Ecto neural progenitor cell (in vitro differentiated cells): ENCODE measurements around the gene PCNX2.
"Not testable (repeated sequence)": the region's sequence is repeated elsewhere in the genome, so short reads cannot be mapped to it uniquely, and the experiment has no call there.

ENCODE experiments used
- DNase-seq: peaks from one replicate; pipeline ENCODE4 v3.0.0-alpha.2; 2018; ENCODE audit warnings: low spot score

Gene PCNX2

DNA sequence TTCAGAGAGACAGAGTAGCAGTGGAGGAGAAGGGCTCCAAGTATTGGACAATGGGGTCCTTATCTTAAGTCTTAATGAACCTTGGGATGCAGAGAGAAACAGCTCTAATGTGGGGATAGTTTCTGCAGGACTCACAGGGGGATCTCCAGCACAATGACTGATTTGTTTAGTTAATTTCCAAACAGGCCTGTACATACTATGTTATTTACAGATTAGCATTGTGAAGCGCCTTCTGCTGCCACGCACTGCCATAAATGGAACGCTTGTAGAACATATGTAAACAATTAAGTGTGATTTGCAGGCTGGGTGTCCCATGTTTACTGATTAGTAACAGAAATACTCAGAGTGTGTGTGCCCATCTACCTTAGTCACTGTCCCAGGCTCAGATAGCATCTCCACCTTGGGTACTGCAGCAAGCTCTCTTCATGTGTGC, 289.0 kb downstream of the PCNX2 start:
- no peak for DNase-seq

DNA sequence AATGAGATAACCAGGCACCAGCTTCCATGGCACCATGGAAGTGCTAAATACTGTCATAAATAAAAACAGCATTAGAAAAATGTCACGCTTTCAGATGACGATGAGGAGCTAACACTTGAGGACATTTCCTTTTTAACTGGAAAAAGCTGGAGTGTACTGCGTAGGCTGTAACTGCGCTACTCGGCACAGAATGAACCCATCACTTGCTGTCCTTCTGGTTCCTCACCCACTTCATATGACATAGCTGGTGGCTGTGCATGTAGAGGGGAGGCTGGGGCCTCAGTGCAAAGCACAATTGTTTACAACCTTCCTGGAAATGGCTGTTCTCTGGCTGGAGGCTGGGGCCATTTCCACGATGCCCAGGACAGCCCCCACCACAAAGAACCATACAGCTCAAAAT, 289.4 kb downstream of the PCNX2 start:
- DNase-seq = no peak

DNA sequence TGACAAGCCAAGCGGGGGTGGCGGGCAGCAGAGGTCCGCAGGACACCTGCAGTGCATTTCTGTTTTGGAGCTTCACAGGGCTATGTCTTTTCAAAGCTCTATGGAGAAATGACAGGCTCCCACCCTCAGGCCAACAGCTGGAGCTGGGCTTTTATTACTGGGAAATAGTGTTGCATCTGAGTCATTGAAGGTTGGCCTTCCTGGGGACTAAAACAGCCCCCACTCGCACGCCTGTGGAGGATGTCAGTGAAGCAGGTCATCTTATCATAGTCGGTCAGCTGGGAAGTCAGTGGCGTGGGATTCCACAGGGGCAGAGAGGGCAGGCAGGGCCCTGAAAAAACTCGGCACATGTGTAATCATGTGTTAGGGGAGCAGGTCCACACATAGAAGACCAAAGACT, 289.8 kb downstream of the PCNX2 start:
- DNase-seq = no peak

DNA sequence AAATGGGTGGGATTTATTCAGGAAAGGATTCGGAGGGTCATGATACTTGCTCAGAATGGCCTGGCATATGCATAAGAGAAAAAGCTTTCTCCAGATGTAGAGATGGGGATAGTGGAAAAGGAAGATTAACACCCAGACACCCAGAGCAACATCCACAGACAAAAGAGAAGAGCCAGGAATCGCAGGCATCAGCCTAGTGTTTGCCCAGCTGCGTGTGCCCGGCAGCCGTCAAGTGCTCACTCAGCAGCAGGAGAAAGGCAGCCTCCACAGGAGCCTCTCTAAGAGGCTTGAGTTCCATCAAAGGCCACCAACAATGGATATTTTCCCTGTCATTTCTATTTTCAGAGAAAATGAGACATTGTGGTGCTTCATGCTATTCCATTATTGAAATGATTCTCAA, 290.4 kb downstream of the PCNX2 start:
- DNase-seq = no peak

DNA sequence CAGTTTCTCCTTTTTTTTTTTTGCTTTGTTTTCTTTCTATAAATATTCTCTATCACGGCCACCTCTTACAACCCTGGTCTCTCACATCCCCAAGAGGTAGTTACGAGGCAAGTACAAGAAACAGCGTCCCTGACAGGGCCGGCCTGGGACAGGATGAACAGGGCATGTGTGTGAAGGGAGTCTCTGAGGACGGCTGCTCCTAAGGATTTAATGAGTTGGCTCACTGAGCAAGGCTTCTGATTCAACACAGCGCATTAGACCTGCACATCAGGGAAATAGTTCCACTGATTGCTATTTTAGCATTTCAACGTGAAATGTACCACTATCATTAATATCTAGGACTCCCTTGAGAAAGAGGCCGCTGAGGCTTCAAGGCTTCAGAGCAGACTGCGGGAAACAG, 291.1 kb downstream of the PCNX2 start:
- no peak for DNase-seq

DNA sequence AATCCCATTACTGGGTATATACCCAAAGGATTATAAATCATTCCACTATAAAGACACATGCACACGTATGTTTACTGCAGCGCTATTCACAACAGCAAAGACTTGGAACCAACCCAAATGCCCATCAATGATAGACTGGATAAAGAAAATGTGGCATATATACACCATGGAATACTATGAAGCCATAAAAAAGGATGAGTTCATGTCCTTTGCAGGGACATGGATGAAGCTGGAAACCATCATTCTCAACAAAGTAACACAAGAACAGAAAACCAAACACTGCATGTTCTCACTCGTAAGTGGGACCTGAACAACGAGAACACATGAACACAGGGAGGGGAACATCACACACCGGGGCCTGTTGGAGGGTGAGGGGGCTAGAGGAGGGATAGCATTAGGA, 291.9 kb downstream of the PCNX2 start:
- DNase-seq = not testable (repeated sequence)

DNA sequence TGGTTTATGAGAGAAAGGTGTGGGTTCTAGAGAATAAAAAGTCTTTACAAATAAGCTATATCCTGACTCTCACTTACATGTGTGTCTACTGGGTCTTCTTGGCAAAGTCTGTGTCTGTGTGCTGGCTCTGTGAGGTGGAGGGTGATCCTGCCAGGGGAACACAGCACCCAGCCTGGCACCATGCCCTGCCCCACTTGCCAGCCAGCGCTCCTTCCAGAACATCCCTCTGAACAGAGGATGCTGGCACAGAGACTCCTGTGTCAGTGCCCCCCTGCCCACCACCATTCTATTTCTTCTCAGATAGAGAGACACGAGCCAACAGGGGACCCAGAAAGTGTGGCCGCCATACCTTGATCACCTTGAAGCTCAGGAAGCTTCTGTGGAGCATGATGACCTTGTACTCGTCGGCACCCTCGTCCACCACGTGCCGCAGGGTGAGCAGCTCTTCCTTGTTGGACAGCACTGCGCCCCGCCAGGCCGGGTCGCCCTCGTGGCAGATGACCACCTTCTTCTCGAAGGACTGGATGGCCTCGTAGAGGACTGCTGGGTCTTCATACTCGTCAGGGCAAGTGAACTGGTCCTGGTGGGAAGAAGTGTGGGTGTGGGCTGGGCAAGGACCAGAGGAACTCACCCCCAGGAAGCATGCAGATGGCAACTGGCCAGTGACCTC, 295.4 kb downstream of the PCNX2 start:
- no peak for DNase-seq

DNA sequence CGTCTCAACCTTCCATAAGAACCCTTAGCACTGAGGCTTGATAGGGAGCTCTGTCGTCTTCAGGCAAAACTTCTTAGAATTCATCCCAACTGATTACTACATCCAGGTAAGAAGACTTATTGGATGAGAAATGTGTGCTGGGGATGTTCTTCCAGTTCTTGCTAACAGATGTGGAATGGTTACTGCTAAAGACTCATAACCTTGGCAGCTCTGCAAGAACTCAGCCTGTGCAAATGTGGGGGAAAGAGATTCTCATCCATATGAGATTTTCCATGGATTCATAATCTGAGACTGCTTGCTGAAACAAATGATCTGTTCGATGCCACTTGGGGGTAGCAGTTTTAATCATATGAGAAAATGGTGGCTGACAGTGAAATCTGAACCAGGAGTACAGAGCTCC, 296.9 kb downstream of the PCNX2 start:
- no peak for DNase-seq

DNA sequence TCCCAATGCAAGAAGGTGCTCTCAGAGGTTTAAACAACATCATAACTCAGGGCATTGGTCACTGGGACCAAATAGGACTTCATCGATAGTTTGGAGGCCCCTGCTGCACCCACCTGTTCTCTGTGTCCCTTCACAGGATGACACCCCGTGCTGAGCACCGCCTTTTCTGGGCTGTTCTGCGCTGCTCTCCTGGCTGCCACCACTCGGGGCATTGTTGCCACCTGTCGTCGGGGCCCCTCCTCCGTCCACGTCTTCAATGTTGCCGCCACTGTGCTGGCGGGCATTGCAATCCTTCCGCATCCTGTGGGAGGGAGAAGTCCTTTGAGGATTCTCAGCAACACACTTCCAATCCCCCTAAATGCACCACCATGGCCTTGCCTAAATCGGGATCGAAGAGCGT, 297.4 kb downstream of the PCNX2 start:
- no peak for DNase-seq

DNA sequence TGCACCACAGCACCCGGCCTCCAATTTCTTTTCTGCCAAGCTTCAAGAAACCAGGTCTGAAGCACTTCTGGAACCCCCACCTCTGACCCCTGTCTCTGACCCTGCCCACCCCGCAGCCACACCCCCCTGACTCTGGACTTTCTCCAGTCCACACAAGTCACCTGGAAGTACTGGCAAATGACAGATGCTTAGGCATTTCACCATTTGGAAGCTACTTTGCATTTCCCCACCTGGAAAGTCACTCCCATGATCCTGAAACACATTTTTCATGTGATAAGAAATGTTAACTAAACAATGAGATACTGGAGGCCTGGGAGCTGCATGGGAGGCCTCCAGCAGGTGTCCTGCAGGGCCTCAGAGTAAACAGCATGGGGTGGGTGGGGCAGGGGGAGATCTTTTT, 299.4 kb downstream of the PCNX2 start:
- no peak for DNase-seq

DNA sequence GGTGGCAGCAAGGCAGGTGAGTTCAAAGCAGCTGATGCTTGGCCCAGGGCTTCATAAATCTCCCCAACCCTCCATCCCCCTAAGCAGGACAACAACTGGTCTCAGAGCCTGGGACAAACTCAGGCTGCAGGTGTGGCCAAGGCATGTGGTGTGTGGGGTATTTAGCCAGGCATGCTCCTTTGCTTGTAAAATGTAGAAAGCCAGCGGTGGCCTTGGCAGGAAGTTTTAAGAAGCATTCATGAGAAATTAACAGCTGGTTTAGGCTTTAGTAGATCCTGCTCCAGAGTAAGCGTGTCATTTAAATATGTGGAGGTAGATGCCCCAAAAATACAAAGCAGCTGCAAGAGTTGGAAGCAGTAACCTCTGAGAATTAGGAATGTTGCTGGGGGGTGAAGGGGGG, 300.3 kb downstream of the PCNX2 start:
- no peak for DNase-seq

DNA sequence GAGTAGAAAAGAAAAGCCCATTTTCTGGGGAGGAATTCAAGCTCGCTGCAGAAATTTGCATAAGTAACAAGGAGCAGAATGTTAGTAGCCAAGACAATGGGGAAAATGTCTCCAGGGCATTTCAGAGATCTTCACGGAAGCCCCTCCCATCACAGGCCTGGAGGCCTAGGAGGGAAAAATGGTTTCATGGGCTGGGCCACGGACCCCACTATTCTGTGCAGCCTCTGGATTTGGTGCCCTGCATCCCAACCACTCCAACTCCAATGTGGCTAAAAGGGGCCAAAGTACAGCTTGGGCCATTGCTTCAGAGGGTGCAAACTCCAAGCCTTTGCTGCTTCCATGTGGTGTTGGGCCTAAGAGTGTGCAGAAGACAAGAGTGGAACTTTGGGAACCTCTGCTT, 302.0 kb downstream of the PCNX2 start:
- no peak for DNase-seq

DNA sequence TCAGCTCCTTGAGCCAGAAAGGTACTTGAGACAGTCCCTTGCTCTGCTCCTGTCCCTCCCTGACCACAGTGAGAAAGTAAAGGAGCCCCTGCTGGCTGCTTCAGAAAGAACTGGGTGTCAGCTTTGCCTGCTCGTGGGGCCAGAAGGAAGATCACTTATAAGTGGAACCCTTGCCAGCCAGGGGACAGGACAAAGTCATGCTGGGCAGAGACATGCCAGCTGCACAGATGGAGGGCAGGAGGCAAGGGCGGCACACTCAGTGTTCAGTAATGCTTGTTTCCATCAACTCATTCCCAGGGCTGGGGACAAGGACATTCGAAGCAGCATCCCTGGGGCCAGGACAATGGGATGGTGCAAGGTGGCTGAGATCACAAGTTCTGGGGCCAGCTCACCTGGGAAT, 303.3 kb downstream of the PCNX2 start:
- no peak for DNase-seq

DNA sequence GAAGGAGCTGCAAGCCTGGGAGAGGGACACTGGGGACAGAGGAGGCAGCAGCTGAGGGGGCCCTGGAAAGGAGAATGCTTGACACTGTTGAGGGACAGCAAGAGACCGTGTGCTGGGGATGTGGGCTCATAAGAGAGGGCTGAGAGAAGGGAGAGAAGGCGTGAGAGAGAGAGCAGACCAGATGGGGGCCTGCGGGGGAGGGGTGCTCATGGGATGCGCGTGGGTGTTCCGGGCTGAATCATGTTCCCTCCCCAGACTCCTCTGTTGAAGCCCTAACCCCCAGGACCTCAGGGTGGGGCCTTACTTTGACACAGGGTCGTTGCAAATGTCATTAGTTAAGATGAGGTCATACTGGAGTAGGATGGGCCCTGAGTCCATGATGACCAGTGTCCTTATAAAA, 304.3 kb downstream of the PCNX2 start:
- no peak for DNase-seq

DNA sequence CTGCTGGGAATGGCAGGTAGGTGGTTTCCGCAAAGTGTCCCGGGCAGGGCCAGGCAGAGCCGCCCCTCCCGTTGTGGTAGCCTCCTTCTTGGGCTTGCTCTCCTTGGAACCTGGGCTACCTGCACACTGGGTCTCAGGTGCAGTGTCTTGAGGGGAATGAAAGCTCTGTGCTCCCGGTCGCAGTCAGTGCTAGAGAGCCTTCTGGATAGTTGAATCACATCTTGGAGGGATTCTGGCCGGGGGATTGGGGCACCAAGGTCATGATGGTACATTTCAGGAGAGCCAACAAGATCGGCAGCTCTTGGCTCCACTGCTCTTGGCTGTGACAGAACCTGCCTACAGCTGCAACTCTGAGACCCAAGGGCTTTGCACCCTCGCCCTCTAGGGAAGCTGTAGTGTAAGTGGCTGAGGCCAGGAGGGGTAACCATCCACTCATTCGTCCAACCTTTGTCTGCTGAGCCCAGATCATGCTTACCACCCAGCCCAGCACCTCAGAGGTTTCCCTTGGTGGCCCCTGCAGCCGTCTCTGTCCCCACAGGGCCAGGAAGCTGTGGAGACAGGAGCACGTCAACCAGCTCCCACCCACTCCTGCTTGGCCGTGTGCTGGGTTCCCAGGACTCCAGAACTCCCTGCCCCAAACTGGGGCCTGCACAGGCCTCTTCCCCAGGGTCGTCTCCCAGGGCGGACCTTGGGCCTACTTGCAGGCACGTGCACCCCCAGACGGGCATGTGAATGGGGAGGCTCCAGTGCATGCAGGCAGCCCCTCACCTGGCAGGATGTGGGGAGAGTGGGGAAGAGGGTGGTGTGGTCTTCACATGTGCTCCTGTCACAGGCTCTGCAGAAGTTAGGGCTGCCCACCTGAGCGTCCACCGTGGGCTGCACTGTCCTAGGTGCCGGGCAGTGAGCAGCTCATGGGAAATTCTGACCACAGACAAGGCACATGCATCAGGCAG, 305.1 kb downstream of the PCNX2 start:
- no peak for DNase-seq

DNA sequence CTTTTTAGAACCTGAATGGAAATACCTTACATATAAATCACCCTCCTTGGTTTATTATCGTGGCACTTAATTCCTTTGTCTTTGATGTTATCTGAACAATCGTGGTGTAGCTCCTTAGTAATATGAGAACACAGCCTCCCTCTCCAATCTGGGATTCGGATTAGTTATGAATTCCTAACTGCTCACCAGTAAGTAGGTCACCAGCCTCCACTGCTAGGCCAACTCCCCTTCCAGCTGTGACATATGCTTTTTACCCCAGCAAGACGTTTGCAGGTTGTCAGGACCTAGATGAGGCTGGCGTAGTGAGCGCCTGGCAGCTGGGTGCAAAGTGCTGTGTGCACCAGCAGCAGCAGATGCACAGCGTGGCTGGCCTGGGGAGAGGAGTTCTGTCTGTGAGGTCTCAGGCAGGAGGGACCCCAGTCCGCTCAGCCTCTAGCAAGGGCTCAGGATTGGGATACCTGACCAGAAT, 306.9 kb downstream of the PCNX2 start:
- DNase-seq = no peak

DNA sequence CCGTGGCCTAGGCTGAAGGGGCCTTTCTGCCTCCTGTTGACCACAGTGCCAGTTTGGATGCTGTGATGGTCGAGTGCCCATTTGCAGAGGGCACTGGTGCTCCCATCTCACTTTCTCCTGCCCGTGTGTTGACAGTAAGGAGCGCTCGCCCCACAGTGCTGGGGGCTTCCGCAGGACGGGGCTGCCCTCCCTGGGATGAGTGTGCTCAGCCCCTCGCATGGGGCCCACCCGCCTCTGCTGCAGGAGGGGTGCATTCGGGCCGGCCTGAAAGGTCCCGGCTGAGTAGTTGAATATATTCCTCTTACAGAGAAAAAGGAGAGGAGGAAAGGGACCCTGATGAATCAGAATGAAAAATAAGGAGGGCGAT, 307.8 kb downstream of the PCNX2 start:
- DNase-seq = no peak

DNA sequence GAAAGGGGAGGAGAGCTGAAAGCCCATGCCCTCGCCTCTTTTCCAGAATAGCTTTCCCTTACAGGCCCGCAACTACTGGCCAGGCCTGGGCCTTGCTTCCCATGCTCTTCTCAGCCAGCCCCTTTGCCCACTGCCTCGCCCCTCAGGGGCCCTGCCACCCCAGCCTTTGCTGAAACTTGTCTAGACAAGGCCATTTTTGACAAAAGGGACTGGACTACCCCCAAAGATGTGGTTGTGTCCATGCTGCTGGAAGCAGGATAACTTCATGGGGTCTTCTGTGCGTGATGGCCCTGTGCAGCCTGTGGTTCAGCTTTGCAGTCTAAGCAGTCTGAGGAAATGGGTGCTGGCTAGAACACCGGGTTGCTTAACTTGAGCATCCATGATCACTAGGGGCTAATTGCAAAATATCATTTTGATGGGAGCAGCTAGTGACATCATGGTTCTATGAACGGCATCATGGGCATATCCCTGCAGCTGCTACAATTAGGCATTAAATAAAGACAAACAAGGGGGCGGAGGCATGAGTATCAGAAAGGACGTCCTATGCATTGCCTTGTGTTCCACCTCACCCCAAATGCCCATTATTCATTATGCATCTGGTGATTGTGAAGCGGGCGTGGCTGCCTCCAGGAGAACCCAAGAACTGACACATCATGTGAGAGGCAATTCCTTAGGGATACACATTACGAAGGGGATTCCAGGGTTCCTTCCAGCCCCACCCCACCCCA, 308.3 kb downstream of the PCNX2 start:
- no peak for DNase-seq

DNA sequence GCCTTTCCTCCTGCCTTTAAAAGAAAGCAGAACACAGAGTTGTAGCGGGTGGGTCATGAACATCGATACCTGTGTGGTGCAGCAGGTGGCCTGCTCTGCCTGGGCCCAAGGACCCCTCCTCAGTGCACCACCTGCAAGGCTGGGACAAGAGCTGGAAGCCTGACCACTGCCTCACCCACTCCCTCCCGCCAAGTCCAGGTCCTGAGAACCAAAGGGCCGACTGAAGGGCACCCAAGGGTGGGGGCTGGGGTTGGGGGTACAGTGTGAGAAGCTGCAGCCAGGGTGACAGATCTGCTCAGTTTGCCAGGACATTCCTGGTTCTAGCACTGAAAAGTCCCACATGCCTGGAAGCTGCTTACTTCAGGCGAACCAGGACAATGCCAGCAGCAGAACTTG, 309.0 kb downstream of the PCNX2 start:
- DNase-seq = no peak

DNA sequence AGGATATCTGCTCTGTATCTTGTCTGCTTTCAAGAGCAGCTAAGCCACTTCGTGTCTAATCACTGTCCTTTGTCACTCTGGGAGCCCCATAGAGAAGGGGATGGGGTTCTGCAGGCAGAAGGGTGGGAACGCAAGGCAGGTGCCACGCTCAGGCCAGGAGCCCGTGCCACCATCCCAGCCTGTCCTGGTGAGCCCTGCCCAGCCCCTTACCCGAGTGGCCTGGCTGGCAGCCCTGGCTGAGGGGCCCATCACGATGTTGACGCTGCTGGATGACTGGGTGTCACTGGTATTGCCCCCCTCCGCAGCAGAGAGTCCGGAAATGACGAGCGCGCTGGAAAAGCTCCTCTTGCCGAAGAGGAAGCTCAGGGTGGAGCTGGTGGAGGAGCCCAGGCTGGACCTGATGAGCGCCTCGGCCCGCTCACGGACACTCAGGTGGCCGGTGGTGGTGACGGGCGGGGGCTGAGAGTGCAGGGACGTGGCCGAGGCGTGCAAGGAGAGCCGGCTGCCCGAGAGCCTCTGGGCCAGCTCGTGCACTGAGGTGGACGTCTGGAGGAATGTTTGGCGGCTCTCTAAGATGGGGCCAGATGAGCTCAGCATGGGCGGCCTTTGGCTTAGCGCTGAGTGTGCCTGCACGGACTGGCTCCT, 309.5 kb downstream of the PCNX2 start:
- no peak for DNase-seq

DNA sequence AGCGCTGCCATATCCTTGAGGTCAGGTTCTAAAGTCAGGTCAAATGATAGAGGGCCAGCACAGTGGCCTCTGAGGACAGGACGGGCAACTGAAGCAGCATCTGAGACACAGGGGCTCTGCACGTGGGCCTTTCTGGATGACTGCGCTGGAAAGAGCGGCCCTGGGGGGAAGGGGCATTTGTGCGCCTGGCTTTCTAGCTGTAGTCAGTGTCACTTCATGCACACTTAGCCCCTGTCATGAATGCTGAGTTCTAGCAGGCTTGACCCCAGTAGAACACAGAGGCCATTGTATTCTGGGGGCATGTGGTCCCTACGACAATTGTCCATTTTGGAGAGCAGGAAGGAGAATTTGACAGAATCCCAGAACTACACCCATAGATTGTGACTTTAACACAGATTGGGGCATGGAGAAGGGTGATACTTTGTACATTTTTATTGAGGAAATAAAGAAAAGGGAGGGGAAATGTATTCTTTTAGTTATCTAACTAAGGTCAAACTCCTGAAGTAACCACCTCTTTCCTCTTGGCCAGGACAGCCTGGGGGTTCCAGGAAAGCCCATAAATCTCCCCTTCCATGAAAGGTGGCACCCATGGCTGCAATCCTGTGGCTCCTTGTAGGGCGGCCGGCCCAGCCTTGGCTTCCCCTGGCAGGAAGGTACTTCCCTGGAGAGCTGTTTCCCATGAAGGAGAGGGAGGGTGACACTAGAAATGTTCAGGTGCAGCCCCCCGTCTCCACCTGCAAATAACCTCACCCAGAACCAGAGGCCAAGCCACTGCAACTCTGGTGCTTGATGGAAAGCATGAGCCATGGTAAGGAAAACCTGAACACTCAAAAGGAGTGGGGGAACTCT, 310.7 kb downstream of the PCNX2 start:
- no peak for DNase-seq
